SU-DHL-6 (cell line): ENCODE results near the gene CAPN9.
"Not testable (repeated sequence)": the region's sequence is repeated elsewhere in the genome, so short reads cannot be mapped to it uniquely, and the experiment has no call there.

Experiments used
- H2AFZ ChIP-seq: fragments of 200-600 bp; sonication (generic); 2 replicates; pipeline ENCODE4 v1.6.1; 2014; ENCODE audit warnings: low read depth, mild to moderate bottlenecking, moderate library complexity, mixed read lengths, antibody characterized with exemption, low read length; ENCODE audit not compliant: severe bottlenecking
- H3F3A ChIP-seq: fragments of 200-600 bp; shearing (Covaris generic); 2 replicates; pipeline ENCODE4 v1.6.0; 2016; ENCODE audit warnings: antibody characterized with exemption, mild to moderate bottlenecking; ENCODE audit not compliant: insufficient read depth
- H3K27ac ChIP-seq: fragments of 200-600 bp; sonication (generic); 2 replicates; pipeline ENCODE4 v1.5.1; 2016; ENCODE audit warnings: low read depth, mild to moderate bottlenecking, low read length, moderate library complexity, mixed read lengths
- H3K27me3 ChIP-seq: fragments of 200-600 bp; sonication (generic), shearing (Covaris generic); 2 replicates; pipeline ENCODE4 v1.6.0; 2014; ENCODE audit warnings: mild to moderate bottlenecking, low read length
- H3K36me3 ChIP-seq: fragments of 200-600 bp; sonication (generic); 2 replicates; pipeline ENCODE4 v1.6.1; 2014; ENCODE audit warnings: mild to moderate bottlenecking, low read length, mixed read lengths
- H3K4me2 ChIP-seq: fragments of 300-600, 200-600 bp; shearing (Covaris generic), sonication (generic); 2 replicates; pipeline ENCODE4 v1.6.0; 2014; ENCODE audit warnings: low read length, low read depth, mild to moderate bottlenecking; ENCODE audit not compliant: poor library complexity, severe bottlenecking
- H3K4me3 ChIP-seq: fragments of 200-600 bp; sonication (generic); 2 replicates; pipeline ENCODE4 v1.5.1; 2014; ENCODE audit warnings: antibody characterized with exemption, low read length, mild to moderate bottlenecking, mixed read lengths; ENCODE audit not compliant: insufficient read depth, poor library complexity, severe bottlenecking
- H3K79me2 ChIP-seq: fragments of 200-600 bp; sonication (generic); 2 replicates; pipeline ENCODE4 v1.6.1; 2014; ENCODE audit warnings: mild to moderate bottlenecking, low read length, moderate library complexity; ENCODE audit not compliant: insufficient read depth
- H3K9ac ChIP-seq: fragments of 200-600 bp; sonication (generic); 2 replicates; pipeline ENCODE4 v1.7.0; 2014; ENCODE audit warnings: mild to moderate bottlenecking, low read length
- H3K9me2 ChIP-seq: fragments of 200-600 bp; sonication (generic); replicated peaks from 2 replicates; pipeline ENCODE4 v1.6.1; 2014; ENCODE audit warnings: low read length; ENCODE audit not compliant: insufficient read depth
- H3K9me3 ChIP-seq: fragments of 200-600 bp; sonication (generic); 2 replicates; pipeline ENCODE4 v1.6.1; 2014; ENCODE audit warnings: low read length, mixed read lengths; ENCODE audit not compliant: insufficient read depth
- H4K20me1 ChIP-seq: fragments of 200-600 bp; sonication (generic); 2 replicates; pipeline ENCODE4 v1.6.1; 2014; ENCODE audit warnings: low read depth, mild to moderate bottlenecking, antibody characterized with exemption, low read length, moderate library complexity, mixed read lengths
- CTCF ChIP-seq: fragments of 200-600 bp; sonication (generic); IDR thresholded peaks from one replicate; pipeline ENCODE4 v1.5.1; 2017; ENCODE audit warnings: antibody characterized with exemption, mild to moderate bottlenecking, low read length, moderate library complexity; ENCODE audit not compliant: insufficient read depth, poor library complexity, severe bottlenecking
- EZH2phosphoT487 ChIP-seq: fragments of 200-600 bp; sonication (generic), shearing (Covaris generic); conservative IDR thresholded peaks from 2 replicates; pipeline ENCODE4 v1.6.1; 2018; ENCODE audit warnings: mild to moderate bottlenecking, antibody characterized with exemption, low read length, moderate library complexity, mixed read lengths

CAPN9 gene

GRCh38 chr1:230713915-230714764 is 33.0 kb upstream of the CAPN9 start, which contains the start of gene AGT:
Gene AGT (minus strand): TSS chr1:230714122. CDS start chr1:230710823, 3,299 bp downstream.
- Histone ChIP-seq H3K27ac (no peak within 1 kb of the TSS), H2AFZ (no peak within 1 kb of the TSS), H3K9me3 (no peaks in the 10 kb centered on the region), H3F3A (no peaks in the 10 kb centered on the region), H3K36me3 (no peaks in the 10 kb centered on the region), H3K27me3 (no peaks in the 10 kb centered on the region), H3K4me3 (no peak within 1 kb of the TSS), H3K9ac (no peak within 1 kb of the TSS), H3K4me2 (no peak within 1 kb of the TSS), H4K20me1 (no peaks in the 10 kb centered on the region), H3K9me2 (no peaks in the 10 kb centered on the region), H3K79me2 (no peaks in the 10 kb centered on the region)
- TF ChIP-seq CTCF: no peak

GRCh38 chr1:230715510-230715909 is 31.7 kb upstream of the CAPN9 start:
- H3K9me2 ChIP-seq: no peaks in the 10 kb centered on the region
- no peak overlapping the region for H3K4me3 ChIP-seq
- H2AFZ ChIP-seq: no peak overlapping the region
- no peak for TF ChIP-seq EZH2phosphoT487
- no peak for TF ChIP-seq CTCF
- no peaks in the 10 kb centered on the region for H3K9me3 ChIP-seq
- H4K20me1 ChIP-seq: no peaks in the 10 kb centered on the region
- H3F3A ChIP-seq: no peaks in the 10 kb centered on the region
- no peak overlapping the region for H3K9ac ChIP-seq
- H3K27me3 ChIP-seq: no peaks in the 10 kb centered on the region
- H3K79me2 ChIP-seq: no peaks in the 10 kb centered on the region
- H3K36me3 ChIP-seq: no peaks in the 10 kb centered on the region
- H3K4me2 ChIP-seq: no peak overlapping the region
- no peak overlapping the region for H3K27ac ChIP-seq

GRCh38 chr1:230716453-230716852 is 30.7 kb upstream of the CAPN9 start:
- H3K4me2 ChIP-seq, H3F3A ChIP-seq, H3K9ac ChIP-seq, H3K4me3 ChIP-seq, H3K79me2 ChIP-seq, H4K20me1 ChIP-seq, H3K27me3 ChIP-seq, H3K27ac ChIP-seq, H2AFZ ChIP-seq, H3K36me3 ChIP-seq, H3K9me3 ChIP-seq, H3K9me2 ChIP-seq: not testable (repeated sequence)

- Histone ChIP-seq H3F3A (no peaks in the 10 kb centered on the region), H3K79me2 (no peaks in the 10 kb centered on the region), H3K4me2 (no peak overlapping the region), H3K4me3 (no peak overlapping the region), H3K9me2 (no peaks in the 10 kb centered on the region), H3K36me3 (no peaks in the 10 kb centered on the region), H3K27me3 (no peaks in the 10 kb centered on the region), H4K20me1 (no peaks in the 10 kb centered on the region), H3K9me3 (no peaks in the 10 kb centered on the region), H3K27ac (no peak overlapping the region), H3K9ac (no peak overlapping the region), H2AFZ (no peak overlapping the region)
- TF ChIP-seq CTCF (no peak), EZH2phosphoT487 (no peak)
Measured at GRCh38 chr1:230717251-230717650, 29.9 kb upstream of the CAPN9 start.

GRCh38 chr1:230721849-230722522 is 25.2 kb upstream of the CAPN9 start:
- not testable (repeated sequence) for H2AFZ ChIP-seq, H4K20me1 ChIP-seq, H3K9me3 ChIP-seq, H3K9me2 ChIP-seq, H3K9ac ChIP-seq, H3K36me3 ChIP-seq, H3K79me2 ChIP-seq, H3K27me3 ChIP-seq, H3K4me2 ChIP-seq, H3K4me3 ChIP-seq, H3K27ac ChIP-seq, H3F3A ChIP-seq
